K562 (cell line): ENCODE data around the gene OXA1L. TPM values are rescaled to one million over a fixed set of nuclear protein-coding genes. Genes with fewer than 3 reads are reported as not detected.

Source experiments
- HDAC1 ChIP-seq, 2 experiments: fragments of 450-650 bp; IDR thresholded peaks; 2 replicates each; pipeline ENCODE4 v1.6.1; 2016 to 2017; ENCODE audit warnings: inconsistent platforms in 1 of 2, mild to moderate bottlenecking in 1 of 2, moderate library complexity in 1 of 2
- KHSRP ChIP-seq: fragments of 450-650 bp; IDR thresholded peaks from 2 replicates; pipeline ENCODE4 v1.6.1; 2017
- L3MBTL2 ChIP-seq: fragments of 450-650 bp; IDR thresholded peaks from 2 replicates; pipeline ENCODE4 v1.6.1; 2016; ENCODE audit warnings: mild to moderate bottlenecking, moderate library complexity
- MAFG ChIP-seq: fragments of 450-650 bp; conservative IDR thresholded peaks from 2 replicates; pipeline ENCODE4 v1.6.1; 2016; ENCODE audit warnings: missing genetic modification characterization, missing compliant biosample characterization
- ZKSCAN8 ChIP-seq: fragments of 200-800 bp; sonication (Bioruptor generic); IDR thresholded peaks from 2 replicates; pipeline ENCODE4 v1.6.1; 2016; ENCODE audit warnings: missing genetic modification characterization, missing compliant biosample characterization
- polyA plus RNA-seq, 8 experiments: library from polyadenylated mRNA; depleted of rRNA in 4 of 8; stranded (reverse) in 5 of 8; unstranded in 3 of 8; fragments of >200 nt; fragmentation: Nextera tagmentation in 2 of 8; fragmentation: Illumina TruSeq in 1 of 8; extraction: Ambion mirVana in 2 of 8; extraction: Trizol in 1 of 8; gene quantifications; 2 replicates each; pipeline versions ENCODE4 v1.2.1 to v1.2.3, GENCODE V29; 2011 to 2014; ENCODE audit warnings: inconsistent platforms in 1 of 8, missing spikeins in 1 of 8
- total RNA-seq, 7 experiments: library from RNA; depleted of rRNA in 6 of 7; stranded (reverse); fragments of >200 nt in 6 of 7; fragmentation: Illumina TruSeq in 2 of 7; extraction: Trizol in 2 of 7; gene quantifications; 2 replicates each; pipeline versions ENCODE4 v1.2.1 to v1.2.3, GENCODE V29; 2011 to 2021; ENCODE audit warnings: low replicate concordance in 1 of 7
- TF ChIP-seq, protein P1 (sequence below): fragments of 450-650 bp; formaldehyde crosslinking; IDR thresholded peaks from 2 replicates; pipeline ENCODE4 v1.4.0; 2022; ENCODE audit warnings: mild to moderate bottlenecking, moderate library complexity
- TF ChIP-seq, protein P2 (sequence below): sonication (generic); formaldehyde crosslinking; IDR thresholded peaks from 2 replicates; pipeline ENCODE4 v1.8.1; 2022; ENCODE audit warnings: missing genetic modification reagents
- TF ChIP-seq, protein P3 (sequence below): fragments of 250-450 bp; sonication (Bioruptor Pico); IDR thresholded peaks from 2 replicates; pipeline ENCODE4 v1.4.0; 2020; ENCODE audit warnings: borderline replicate concordance
- TF ChIP-seq, protein P4 (sequence below), 2 experiments: fragments of 450-650 bp; IDR thresholded peaks; 2 replicates each; pipeline ENCODE4 v1.6.1; 2016; ENCODE audit warnings: mild to moderate bottlenecking in 2 of 2, borderline replicate concordance in 1 of 2, low read depth in 1 of 2, moderate library complexity in 1 of 2
- TF ChIP-seq, protein P5 (sequence below): fragments of 250-450 bp; sonication (Bioruptor Pico); IDR thresholded peaks from 2 replicates; pipeline ENCODE4 v1.4.0; 2020; ENCODE audit warnings: mild to moderate bottlenecking, moderate library complexity
- TF ChIP-seq, protein P6 (sequence below): fragments of 450-650 bp; IDR thresholded peaks from 2 replicates; pipeline ENCODE4 v1.6.1; 2016; ENCODE audit warnings: low read depth, mild to moderate bottlenecking, moderate library complexity

Gene OXA1L
- total and polyA plus RNA-seq, 9 of the 15 experiments (the other 6 are each of a cell fraction or from before 2014, with no cell fraction given), result 100 to 204 (median 145) TPM

DNA sequence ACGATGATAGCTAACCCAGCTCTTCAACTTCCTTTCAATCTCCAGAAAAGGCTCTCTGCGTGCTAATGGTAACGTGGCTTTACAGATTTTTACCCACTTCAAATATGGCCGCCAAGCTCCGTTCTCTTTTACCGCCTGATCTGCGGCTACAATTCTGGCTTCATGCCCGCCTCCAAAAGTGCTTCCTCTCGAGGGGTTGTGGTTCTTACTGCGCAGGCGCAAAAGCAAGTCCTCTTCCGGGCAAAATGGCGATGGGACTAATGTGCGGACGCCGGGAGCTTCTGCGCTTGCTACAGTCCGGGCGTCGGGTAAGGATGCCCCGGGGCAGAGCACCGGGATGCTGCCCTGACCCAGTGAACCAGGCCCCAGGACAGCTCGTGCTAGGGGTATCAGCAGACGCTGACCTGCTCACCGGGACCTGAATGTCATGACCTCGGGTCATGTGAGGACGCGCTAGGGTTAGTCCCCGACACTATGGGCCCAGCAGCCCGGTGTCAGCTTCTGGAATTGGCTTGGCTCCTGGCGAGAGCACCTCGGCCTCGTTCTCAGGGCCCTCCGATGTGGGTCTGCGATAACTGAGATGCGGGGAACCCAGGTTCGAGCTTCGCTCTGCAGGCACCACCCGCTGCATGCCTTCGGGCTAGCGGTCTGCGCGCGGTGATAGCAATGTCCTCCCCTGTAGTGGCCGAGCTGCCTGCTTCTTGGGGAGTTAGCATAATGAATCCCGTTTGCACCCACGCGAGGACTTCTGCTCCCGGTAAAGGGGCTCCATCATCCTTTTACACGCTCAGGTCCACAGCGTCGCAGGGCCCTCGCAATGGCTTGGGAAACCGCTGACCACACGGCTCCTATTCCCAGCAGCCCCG, at the start of gene OXA1L (continued):
- TF ChIP-seq, protein P1, sequence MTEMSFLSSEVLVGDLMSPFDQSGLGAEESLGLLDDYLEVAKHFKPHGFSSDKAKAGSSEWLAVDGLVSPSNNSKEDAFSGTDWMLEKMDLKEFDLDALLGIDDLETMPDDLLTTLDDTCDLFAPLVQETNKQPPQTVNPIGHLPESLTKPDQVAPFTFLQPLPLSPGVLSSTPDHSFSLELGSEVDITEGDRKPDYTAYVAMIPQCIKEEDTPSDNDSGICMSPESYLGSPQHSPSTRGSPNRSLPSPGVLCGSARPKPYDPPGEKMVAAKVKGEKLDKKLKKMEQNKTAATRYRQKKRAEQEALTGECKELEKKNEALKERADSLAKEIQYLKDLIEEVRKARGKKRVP (CRISPR knock-in tag), result peak; percentile 49; the same call in 1 of the 2 replicates
- peak; percentile 33; the same call in 1 of the 2 replicates for TF ChIP-seq ZKSCAN8
- TF ChIP-seq, protein P2, sequence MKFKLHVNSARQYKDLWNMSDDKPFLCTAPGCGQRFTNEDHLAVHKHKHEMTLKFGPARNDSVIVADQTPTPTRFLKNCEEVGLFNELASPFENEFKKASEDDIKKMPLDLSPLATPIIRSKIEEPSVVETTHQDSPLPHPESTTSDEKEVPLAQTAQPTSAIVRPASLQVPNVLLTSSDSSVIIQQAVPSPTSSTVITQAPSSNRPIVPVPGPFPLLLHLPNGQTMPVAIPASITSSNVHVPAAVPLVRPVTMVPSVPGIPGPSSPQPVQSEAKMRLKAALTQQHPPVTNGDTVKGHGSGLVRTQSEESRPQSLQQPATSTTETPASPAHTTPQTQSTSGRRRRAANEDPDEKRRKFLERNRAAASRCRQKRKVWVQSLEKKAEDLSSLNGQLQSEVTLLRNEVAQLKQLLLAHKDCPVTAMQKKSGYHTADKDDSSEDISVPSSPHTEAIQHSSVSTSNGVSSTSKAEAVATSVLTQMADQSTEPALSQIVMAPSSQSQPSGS (CRISPR knock-in tag), result no peak
- no peak for TF ChIP-seq MAFG (tag)
- no peak for TF ChIP-seq KHSRP
- TF ChIP-seq, protein P3, sequence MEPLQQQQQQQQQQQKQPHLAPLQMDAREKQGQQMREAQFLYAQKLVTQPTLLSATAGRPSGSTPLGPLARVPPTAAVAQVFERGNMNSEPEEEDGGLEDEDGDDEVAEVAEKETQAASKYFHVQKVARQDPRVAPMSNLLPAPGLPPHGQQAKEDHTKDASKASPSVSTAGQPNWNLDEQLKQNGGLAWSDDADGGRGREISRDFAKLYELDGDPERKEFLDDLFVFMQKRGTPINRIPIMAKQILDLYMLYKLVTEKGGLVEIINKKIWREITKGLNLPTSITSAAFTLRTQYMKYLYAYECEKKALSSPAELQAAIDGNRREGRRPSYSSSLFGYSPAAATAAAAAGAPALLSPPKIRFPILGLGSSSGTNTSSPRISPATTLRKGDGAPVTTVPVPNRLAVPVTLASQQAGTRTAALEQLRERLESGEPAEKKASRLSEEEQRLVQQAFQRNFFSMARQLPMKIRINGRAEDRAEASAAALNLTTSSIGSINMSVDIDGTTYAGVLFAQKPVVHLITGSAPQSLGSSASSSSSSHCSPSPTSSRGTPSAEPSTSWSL (CRISPR knock-in tag), result peak; percentile 74; the same call in 1 of the 2 replicates
- TF ChIP-seq, protein P4, sequence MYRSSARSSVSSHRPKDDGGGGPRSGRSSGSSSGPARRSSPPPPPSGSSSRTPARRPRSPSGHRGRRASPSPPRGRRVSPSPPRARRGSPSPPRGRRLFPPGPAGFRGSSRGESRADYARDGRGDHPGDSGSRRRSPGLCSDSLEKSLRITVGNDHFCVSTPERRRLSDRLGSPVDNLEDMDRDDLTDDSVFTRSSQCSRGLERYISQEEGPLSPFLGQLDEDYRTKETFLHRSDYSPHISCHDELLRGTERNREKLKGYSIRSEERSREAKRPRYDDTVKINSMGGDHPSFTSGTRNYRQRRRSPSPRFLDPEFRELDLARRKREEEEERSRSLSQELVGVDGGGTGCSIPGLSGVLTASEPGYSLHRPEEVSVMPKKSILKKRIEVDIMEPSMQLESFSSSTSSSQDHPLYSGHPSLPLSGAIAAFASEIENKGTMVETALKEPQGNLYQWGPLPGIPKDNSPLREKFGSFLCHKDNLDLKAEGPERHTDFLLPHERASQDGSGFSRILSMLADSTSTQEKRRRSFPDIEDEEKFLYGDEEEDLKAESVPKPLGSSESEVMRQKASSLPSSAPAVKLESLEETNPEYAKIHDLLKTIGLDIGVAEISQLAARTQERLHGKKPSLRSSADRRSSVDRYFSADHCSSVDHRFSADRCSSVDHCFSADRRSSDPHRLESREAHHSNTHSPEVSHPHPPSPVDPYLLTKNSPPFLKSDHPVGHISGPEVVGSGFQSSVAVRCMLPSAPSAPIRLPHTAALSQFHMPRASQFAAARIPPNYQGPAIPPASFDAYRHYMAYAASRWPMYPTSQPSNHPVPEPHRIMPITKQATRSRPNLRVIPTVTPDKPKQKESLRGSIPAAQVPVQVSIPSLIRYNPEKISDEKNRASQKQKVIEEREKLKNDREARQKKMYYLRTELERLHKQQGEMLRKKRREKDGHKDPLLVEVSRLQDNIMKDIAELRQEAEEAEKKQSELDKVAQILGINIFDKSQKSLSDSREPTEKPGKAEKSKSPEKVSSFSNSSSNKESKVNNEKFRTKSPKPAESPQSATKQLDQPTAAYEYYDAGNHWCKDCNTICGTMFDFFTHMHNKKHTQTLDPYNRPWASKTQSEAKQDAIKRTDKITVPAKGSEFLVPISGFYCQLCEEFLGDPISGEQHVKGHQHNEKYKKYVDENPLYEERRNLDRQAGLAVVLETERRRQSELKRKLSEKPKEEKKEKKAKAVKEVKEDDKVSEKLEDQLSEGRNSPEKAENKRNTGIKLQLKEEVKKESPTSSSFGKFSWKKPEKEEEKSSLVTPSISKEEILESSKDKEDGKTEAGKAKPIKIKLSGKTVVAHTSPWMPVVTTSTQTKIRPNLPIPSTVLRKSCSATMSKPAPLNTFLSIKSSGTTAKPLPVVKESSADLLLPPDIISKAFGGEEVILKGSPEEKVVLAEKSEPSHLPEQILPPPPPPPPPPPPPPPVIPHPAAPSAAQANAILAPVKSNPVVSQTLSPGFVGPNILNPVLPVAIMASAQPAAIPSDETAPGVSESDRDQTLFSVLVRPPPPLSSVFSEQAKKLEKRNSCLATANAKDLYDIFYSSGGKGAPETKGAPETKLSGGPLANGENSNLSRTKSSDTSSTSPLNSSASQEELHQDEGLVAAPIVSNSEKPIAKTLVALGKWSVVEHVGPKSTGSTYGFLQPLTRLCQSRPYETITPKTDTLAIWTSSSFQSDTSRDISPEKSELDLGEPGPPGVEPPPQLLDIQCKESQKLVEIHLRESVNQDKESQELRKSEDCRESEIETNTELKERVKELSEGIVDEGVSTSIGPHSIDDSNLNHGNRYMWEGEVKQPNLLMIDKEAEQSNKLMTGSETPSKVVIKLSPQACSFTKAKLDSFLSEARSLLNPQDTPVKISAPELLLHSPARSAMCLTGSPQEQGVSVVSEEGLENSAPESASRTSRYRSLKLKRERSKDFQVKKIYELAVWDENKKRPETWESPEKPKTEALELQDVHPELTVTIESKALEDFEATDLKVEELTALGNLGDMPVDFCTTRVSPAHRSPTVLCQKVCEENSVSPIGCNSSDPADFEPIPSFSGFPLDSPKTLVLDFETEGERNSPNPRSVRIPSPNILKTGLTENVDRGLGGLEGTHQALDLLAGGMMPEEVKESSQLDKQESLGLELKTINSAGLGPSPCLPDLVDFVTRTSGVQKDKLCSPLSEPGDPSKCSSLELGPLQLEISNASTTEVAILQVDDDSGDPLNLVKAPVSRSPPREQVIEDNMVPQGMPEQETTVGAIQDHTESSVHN (IDR thresholded peaks at IDR 0.05; ENCODE audit: borderline replicate concordance in 1 of 2, low read depth in 1 of 2), result no peak
- TF ChIP-seq, protein P5, sequence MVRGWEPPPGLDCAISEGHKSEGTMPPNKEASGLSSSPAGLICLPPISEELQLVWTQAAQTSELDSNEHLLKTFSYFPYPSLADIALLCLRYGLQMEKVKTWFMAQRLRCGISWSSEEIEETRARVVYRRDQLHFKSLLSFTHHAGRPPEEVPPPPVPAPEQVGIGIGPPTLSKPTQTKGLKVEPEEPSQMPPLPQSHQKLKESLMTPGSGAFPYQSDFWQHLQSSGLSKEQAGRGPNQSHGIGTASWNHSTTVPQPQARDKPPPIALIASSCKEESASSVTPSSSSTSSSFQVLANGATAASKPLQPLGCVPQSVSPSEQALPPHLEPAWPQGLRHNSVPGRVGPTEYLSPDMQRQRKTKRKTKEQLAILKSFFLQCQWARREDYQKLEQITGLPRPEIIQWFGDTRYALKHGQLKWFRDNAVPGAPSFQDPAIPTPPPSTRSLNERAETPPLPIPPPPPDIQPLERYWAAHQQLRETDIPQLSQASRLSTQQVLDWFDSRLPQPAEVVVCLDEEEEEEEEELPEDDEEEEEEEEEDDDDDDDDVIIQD, result no peak
- TF ChIP-seq, protein P6, sequence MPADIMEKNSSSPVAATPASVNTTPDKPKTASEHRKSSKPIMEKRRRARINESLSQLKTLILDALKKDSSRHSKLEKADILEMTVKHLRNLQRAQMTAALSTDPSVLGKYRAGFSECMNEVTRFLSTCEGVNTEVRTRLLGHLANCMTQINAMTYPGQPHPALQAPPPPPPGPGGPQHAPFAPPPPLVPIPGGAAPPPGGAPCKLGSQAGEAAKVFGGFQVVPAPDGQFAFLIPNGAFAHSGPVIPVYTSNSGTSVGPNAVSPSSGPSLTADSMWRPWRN, result no peak
- peak; percentile 93 for TF ChIP-seq L3MBTL2
- peak in 1 of 2 experiments; percentile 80; a peak in 2 of 4 replicates for TF ChIP-seq HDAC1 (IDR thresholded peaks at IDR 0.05)
